Fibroblast of gingiva (primary cell): ENCODE data around the gene CAPN13.
"Not testable (repeated sequence)": the region's sequence is repeated elsewhere in the genome, so short reads cannot be mapped to it uniquely, and the experiment has no call there.

Experiments used
- DNase-seq: peaks from one replicate; pipeline ENCODE4 v3.0.0-alpha.2; 2011; ENCODE audit warnings: low read depth

The CAPN13 gene

GRCh38 chr2:30705056-30705455 is 102.2 kb downstream of the CAPN13 start:
- DNase-seq = no peak

GRCh38 chr2:30704309-30705020 is 102.8 kb downstream of the CAPN13 start:
- no peak for DNase-seq

- DNase-seq = peak; percentile 10
Measured at GRCh38 chr2:30702694-30703093, 104.6 kb downstream of the CAPN13 start.

- no peak for DNase-seq
Measured at GRCh38 chr2:30701782-30702181, 105.5 kb downstream of the CAPN13 start.

- not testable (repeated sequence) for DNase-seq
Measured at GRCh38 chr2:30697242-30698103, 109.8 kb downstream of the CAPN13 start.

GRCh38 chr2:30695749-30696148 is 111.5 kb downstream of the CAPN13 start:
- DNase-seq = no peak

- DNase-seq = no peak
Measured at GRCh38 chr2:30694286-30695055, 112.8 kb downstream of the CAPN13 start.

- no peak for DNase-seq
Measured at GRCh38 chr2:30693821-30694281, 113.4 kb downstream of the CAPN13 start.

- DNase-seq = no peak
Measured at GRCh38 chr2:30692829-30693275, 114.4 kb downstream of the CAPN13 start.

GRCh38 chr2:30691948-30692828 is 115.1 kb downstream of the CAPN13 start:
- peak; percentile 52 for DNase-seq

GRCh38 chr2:30691091-30691947 is 115.9 kb downstream of the CAPN13 start:
- no peak for DNase-seq

GRCh38 chr2:30690126-30690561 is 117.1 kb downstream of the CAPN13 start:
- DNase-seq = no peak

- DNase-seq = no peak
Measured at GRCh38 chr2:30689496-30690125, 117.6 kb downstream of the CAPN13 start.

- DNase-seq = no peak
Measured at GRCh38 chr2:30688956-30689401, 118.3 kb downstream of the CAPN13 start.

- DNase-seq = no peak
Measured at GRCh38 chr2:30686669-30687068, 120.6 kb downstream of the CAPN13 start.

GRCh38 chr2:30686000-30686399 is 121.2 kb downstream of the CAPN13 start:
- no peak for DNase-seq

- no peak for DNase-seq
Measured at GRCh38 chr2:30684996-30685395, 122.2 kb downstream of the CAPN13 start.

GRCh38 chr2:30684516-30684915 is 122.7 kb downstream of the CAPN13 start:
- DNase-seq = no peak

- no peak for DNase-seq
Measured at GRCh38 chr2:30684026-30684425, 123.2 kb downstream of the CAPN13 start.
